AG20443 (cell line): Measurements from ENCODE around the gene PCOLCE2.
"Not testable (repeated sequence)": the region's sequence is repeated elsewhere in the genome, so short reads cannot be mapped to it uniquely, and the experiment has no call there.

ENCODE experiments used
- DNase-seq: peaks from one replicate; pipeline ENCODE4 v3.0.0; 2012; ENCODE audit warnings: low spot score, mixed read lengths

The PCOLCE2 gene

GRCh38 chr3:142898346-142899213 is 9.7 kb upstream of the PCOLCE2 start:
- DNase-seq = no peak

- no peak for DNase-seq
Observed at GRCh38 chr3:142897807-142898206, 8.9 kb upstream of the PCOLCE2 start.

GRCh38 chr3:142896996-142897395 is 8.1 kb upstream of the PCOLCE2 start:
- no peak for DNase-seq

GRCh38 chr3:142896201-142896755 is 7.4 kb upstream of the PCOLCE2 start:
- peak; percentile 72 for DNase-seq

GRCh38 chr3:142894493-142894892 is 5.6 kb upstream of the PCOLCE2 start:
- DNase-seq = no peak

- DNase-seq = no peak
Observed at GRCh38 chr3:142892714-142893113, 3.8 kb upstream of the PCOLCE2 start.

GRCh38 chr3:142890592-142890991 is 1.7 kb upstream of the PCOLCE2 start:
- DNase-seq = no peak

- DNase-seq = no peak
Observed at GRCh38 chr3:142889212-142890014, 530 bp upstream of the PCOLCE2 start.

- peak; percentile 70 for DNase-seq
Observed at GRCh38 chr3:142888099-142888480, 793 bp downstream of the PCOLCE2 start.

- no peak for DNase-seq
Observed at GRCh38 chr3:142886940-142887339, 1.9 kb downstream of the PCOLCE2 start.

GRCh38 chr3:142886021-142886420 is 2.9 kb downstream of the PCOLCE2 start:
- no peak for DNase-seq

- no peak for DNase-seq
Observed at GRCh38 chr3:142884531-142884930, 4.4 kb downstream of the PCOLCE2 start.

GRCh38 chr3:142883534-142883933 is 5.3 kb downstream of the PCOLCE2 start:
- DNase-seq = not testable (repeated sequence)

- no peak for DNase-seq
Observed at GRCh38 chr3:142881445-142882224, 7.2 kb downstream of the PCOLCE2 start.

GRCh38 chr3:142878649-142879300 is 10.1 kb downstream of the PCOLCE2 start:
- DNase-seq = no peak

GRCh38 chr3:142876417-142876816 is 12.5 kb downstream of the PCOLCE2 start:
- DNase-seq = no peak

GRCh38 chr3:142875583-142876207 is 13.2 kb downstream of the PCOLCE2 start:
- no peak for DNase-seq

- DNase-seq = no peak
Observed at GRCh38 chr3:142875099-142875498, 13.8 kb downstream of the PCOLCE2 start.

GRCh38 chr3:142868382-142868781 is 20.5 kb downstream of the PCOLCE2 start:
- not testable (repeated sequence) for DNase-seq

GRCh38 chr3:142866841-142867631 is 21.8 kb downstream of the PCOLCE2 start:
- DNase-seq = no peak
